ENCODE measurements around the gene FNIP1. TPM values are rescaled to one million over a fixed set of nuclear protein-coding genes. Genes with fewer than 3 reads are reported as not detected.
"Not testable (repeated sequence)": the region's sequence is repeated elsewhere in the genome, so short reads cannot be mapped to it uniquely, and the experiment has no call there.

FNIP1 gene
- total and polyA plus RNA-seq, 2 of the 8 experiments (the other 6 are each of a cell fraction or from before 2014, with no cell fraction given) = 3.5 to 17.3 TPM

GRCh38 chr5:131717164-131717563 is 79.7 kb downstream of the FNIP1 start:
- H3K79me1 ChIP-seq (ENCODE audit: low read depth, low read length); H3K4ac ChIP-seq (replicated peaks; ENCODE audit: insufficient read length, low read depth, low read length); H2BK12ac ChIP-seq (ENCODE audit: low read depth, low read length); H3K23me2 ChIP-seq (ENCODE audit: low read depth, low read length); H3K4me1 ChIP-seq (replicated peaks in 1 of 4; ENCODE audit: control insufficient read depth in 3 of 4, insufficient read depth in 4 of 4, low read length in 3 of 4); H2AK5ac ChIP-seq (ENCODE audit: low read depth, low read length); H4K5ac ChIP-seq (ENCODE audit: insufficient read length, low read depth, low read length); FAIRE-seq; H3K27ac ChIP-seq (ENCODE audit: low read depth, low read length); H2AFZ ChIP-seq (ENCODE audit: low read length); H4K8ac ChIP-seq (ENCODE audit: extremely low read depth, insufficient read depth, low read length); H3K36me3 ChIP-seq (ENCODE audit: control insufficient read depth in 2 of 4, insufficient read depth in 4 of 4, low read length in 3 of 4); H3K9me3 ChIP-seq (ENCODE audit: insufficient read depth in 2 of 2, low read depth in 1 of 2, low read length in 1 of 2); H3K56ac ChIP-seq (replicated peaks; ENCODE audit: insufficient read length, low read depth, low read length); H2BK20ac ChIP-seq (ENCODE audit: low read length); H2BK5ac ChIP-seq (ENCODE audit: low read depth, low read length); H3K18ac ChIP-seq (ENCODE audit: extremely low read depth, low read length); H3K4me2 ChIP-seq (ENCODE audit: insufficient read depth in 1 of 2, low read depth in 2 of 2, low read length in 2 of 2); H2BK120ac ChIP-seq (replicated peaks; ENCODE audit: low read depth, low read length); H2BK15ac ChIP-seq (ENCODE audit: low read length); DNase-seq (ENCODE audit: low read depth in 1 of 2, low spot score in 2 of 2); H4K20me1 ChIP-seq (replicated peaks in 1 of 2; ENCODE audit: control insufficient read depth in 1 of 2, insufficient read depth in 2 of 2, low read length in 2 of 2); H3K14ac ChIP-seq (ENCODE audit: insufficient read length); POLR2A ChIA-PET (ENCODE audit: partially characterized antibody); H3K9ac ChIP-seq (replicated peaks in 1 of 4; ENCODE audit: extremely low read depth in 1 of 4, low read depth in 3 of 4, low read length in 3 of 4); CTCF ChIA-PET (ENCODE audit: partially characterized antibody); H3K79me2 ChIP-seq (ENCODE audit: control insufficient read depth in 1 of 2, insufficient read depth in 2 of 2, low read length in 2 of 2); H3K4me3 ChIP-seq (ENCODE audit: extremely low read depth in 1 of 4, insufficient read depth in 2 of 4, low read depth in 3 of 4, low read length in 4 of 4); H4K91ac ChIP-seq (replicated peaks; ENCODE audit: insufficient read length, low read length); H3K27me3 ChIP-seq (replicated peaks in 1 of 4; ENCODE audit: control insufficient read depth in 3 of 4, extremely low read depth in 1 of 4, insufficient read depth in 3 of 4, low read length in 3 of 4); H3K23ac ChIP-seq (ENCODE audit: insufficient read length): not testable (repeated sequence)
- 92% methylated on average over 2 of the region's 3 CpGs; no CpG with 5 or more reads in 1 of the 2 experiments for WGBS, 2 experiments (ENCODE audit: extremely low coverage in 1 of 2, insufficient coverage in 1 of 2, insufficient read length in 1 of 2, insufficient replicate concordance in 2 of 2, low coverage in 1 of 2, low lambda C conversion rate in 2 of 2, missing lambda C conversion rate in 1 of 2)
